ENCODE results near the gene ZNF644. TPM values are rescaled to one million over a fixed set of nuclear protein-coding genes. Genes with fewer than 3 reads are reported as not detected.

The ZNF644 gene
- total RNA-seq, 1 donor from 2014 or later, result 177 TPM

- Mint-ChIP-seq H3K4me3 (no peak overlapping the region), H3K27ac (no peak overlapping the region), H3K27me3 (ENCODE audit: insufficient read depth, low read depth) (peaks cover 3% of the 10 kb centered on the region), H3K4me1 (no peaks in the 10 kb centered on the region), H3K9me3 (peaks cover 60% of the 10 kb centered on the region), H3K36me3 (peaks cover 52% of the 10 kb centered on the region)
- no peak overlapping the region for H3K4me2 ChIP-seq
- no peak for DNase-seq (ENCODE audit: low spot score)
- H3K4me3 ChIP-seq, result no peak overlapping the region
- no peaks in the 10 kb centered on the region for H3K27me3 ChIP-seq
- H3K4me1 ChIP-seq, result no peaks in the 10 kb centered on the region
- no peak overlapping the region for H3K9ac ChIP-seq
- H3K9me3 ChIP-seq (ENCODE audit: low read depth), result no peaks in the 10 kb centered on the region
- peaks cover 13% of the 10 kb centered on the region for H3F3A ChIP-seq (ENCODE audit: low read depth)
- no peaks in the 10 kb centered on the region for H3K36me3 ChIP-seq
- TF ChIP-seq CTCF (IDR thresholded peaks at IDR 0.05) (no peak), EZH2phosphoT487 (IDR thresholded peaks at IDR 0.05) (no peak), EZH2 (IDR thresholded peaks at IDR 0.05) (no peak)
- H2AFZ ChIP-seq (replicated peaks), result no peak overlapping the region
- H3K79me2 ChIP-seq (ENCODE audit: low read depth), result peaks cover 100% of the 10 kb centered on the region
- peaks cover 62% of the 10 kb centered on the region for H4K20me1 ChIP-seq (ENCODE audit: low read depth)
- no peak overlapping the region for H3K27ac ChIP-seq
Observed at GRCh38 chr1:90952906-90953305, 68.9 kb downstream of the ZNF644 start.

- no peak overlapping the region for H3K4me2 ChIP-seq
- peaks cover 67% of the 10 kb centered on the region for H4K20me1 ChIP-seq (ENCODE audit: low read depth)
- H3K4me3 ChIP-seq, result no peak overlapping the region
- H3K9ac ChIP-seq, result no peak overlapping the region
- H3K9me3 ChIP-seq (ENCODE audit: low read depth), result no peaks in the 10 kb centered on the region
- no peaks in the 10 kb centered on the region for H3K36me3 ChIP-seq
- peaks cover 13% of the 10 kb centered on the region for H3F3A ChIP-seq (ENCODE audit: low read depth)
- no peak for DNase-seq (ENCODE audit: low spot score)
- H3K27ac Mint-ChIP-seq, result no peak overlapping the region
- no peaks in the 10 kb centered on the region for H3K27me3 ChIP-seq
- no peak overlapping the region for H2AFZ ChIP-seq (replicated peaks)
- no peaks in the 10 kb centered on the region for H3K27me3 Mint-ChIP-seq (ENCODE audit: insufficient read depth, low read depth)
- H3K79me2 ChIP-seq (ENCODE audit: low read depth), result peaks cover 100% of the 10 kb centered on the region
- H3K4me1 Mint-ChIP-seq, result no peaks in the 10 kb centered on the region
- H3K36me3 Mint-ChIP-seq, result peaks cover 35% of the 10 kb centered on the region
- TF ChIP-seq CTCF (IDR thresholded peaks at IDR 0.05), result no peak
- no peak for TF ChIP-seq EZH2 (IDR thresholded peaks at IDR 0.05)
- no peak for TF ChIP-seq EZH2phosphoT487 (IDR thresholded peaks at IDR 0.05)
- no peaks in the 10 kb centered on the region for H3K4me1 ChIP-seq
- H3K9me3 Mint-ChIP-seq, result peaks cover 41% of the 10 kb centered on the region
- H3K27ac ChIP-seq, result no peak overlapping the region
- no peak overlapping the region for H3K4me3 Mint-ChIP-seq
Observed at GRCh38 chr1:90951009-90951408, 70.8 kb downstream of the ZNF644 start.

- Histone ChIP-seq H3K9me3 (ENCODE audit: low read depth) (no peaks in the 10 kb centered on the region), H3F3A (ENCODE audit: low read depth) (peaks cover 13% of the 10 kb centered on the region), H2AFZ (replicated peaks) (no peak overlapping the region), H3K27ac (no peak overlapping the region), H3K4me1 (no peaks in the 10 kb centered on the region), H3K79me2 (ENCODE audit: low read depth) (peaks cover 100% of the 10 kb centered on the region), H3K4me2 (no peak overlapping the region), H3K27me3 (no peaks in the 10 kb centered on the region), H3K9ac (no peak overlapping the region), H3K36me3 (no peaks in the 10 kb centered on the region), H3K4me3 (no peak overlapping the region), H4K20me1 (ENCODE audit: low read depth) (peaks cover 73% of the 10 kb centered on the region)
- Mint-ChIP-seq H3K36me3 (peaks cover 23% of the 10 kb centered on the region), H3K4me1 (no peaks in the 10 kb centered on the region), H3K27me3 (ENCODE audit: insufficient read depth, low read depth) (no peaks in the 10 kb centered on the region), H3K9me3 (peaks cover 19% of the 10 kb centered on the region), H3K4me3 (no peak overlapping the region), H3K27ac (no peak overlapping the region)
- no peak for TF ChIP-seq EZH2phosphoT487 (IDR thresholded peaks at IDR 0.05)
- TF ChIP-seq CTCF (IDR thresholded peaks at IDR 0.05), result no peak
- no peak for TF ChIP-seq EZH2 (IDR thresholded peaks at IDR 0.05)
- no peak for DNase-seq (ENCODE audit: low spot score)
Observed at GRCh38 chr1:90948301-90948700, 73.5 kb downstream of the ZNF644 start.

All from neural progenitor cell (in vitro differentiated cells).